Keratinocyte (primary cell): ENCODE results near the gene POLD4.

ENCODE experiments used
- EZH2 ChIP-seq: IDR thresholded peaks from one replicate; pipeline ENCODE4 v1.6.1; 2012; ENCODE audit warnings: inconsistent platforms, mild to moderate bottlenecking, low read length, moderate library complexity
- TF ChIP-seq, protein P1 (sequence below), 3 experiments: IDR thresholded peaks in 1 of 3; conservative IDR thresholded peaks in 1 of 3; optimal IDR thresholded peaks in 1 of 3; 2 replicates in 2 of 3; 3 replicates in 1 of 3; pipeline versions ENCODE3 to v1.5.1; 2011; ENCODE audit warnings: low read length in 3 of 3, mild to moderate bottlenecking in 3 of 3, moderate library complexity in 2 of 3, control low read depth in 1 of 3, inconsistent platforms in 1 of 3; ENCODE audit not compliant: insufficient read depth in 2 of 3; ENCODE audit errors: extremely low read depth in 1 of 3

DNA sequence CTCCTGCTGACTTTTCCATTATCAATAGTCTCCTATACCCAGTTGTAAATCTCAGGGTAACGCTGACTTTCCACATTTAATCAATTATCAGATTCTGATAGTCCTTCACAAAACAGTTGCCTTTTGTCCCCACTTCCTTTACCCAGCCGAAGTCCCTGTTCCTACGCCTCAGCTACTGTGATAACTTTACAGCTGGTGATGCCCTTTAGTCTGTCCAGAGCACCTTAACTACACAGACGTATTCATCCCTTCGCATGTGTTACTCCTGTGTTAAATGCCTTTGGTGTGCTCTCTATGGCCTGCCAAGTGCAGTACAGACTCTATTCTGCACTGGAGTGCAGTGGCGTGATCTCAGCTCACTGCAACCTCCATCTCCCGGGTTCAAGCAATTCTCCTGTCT, 29.8 kb downstream of the POLD4 start:
- TF ChIP-seq, protein P1, sequence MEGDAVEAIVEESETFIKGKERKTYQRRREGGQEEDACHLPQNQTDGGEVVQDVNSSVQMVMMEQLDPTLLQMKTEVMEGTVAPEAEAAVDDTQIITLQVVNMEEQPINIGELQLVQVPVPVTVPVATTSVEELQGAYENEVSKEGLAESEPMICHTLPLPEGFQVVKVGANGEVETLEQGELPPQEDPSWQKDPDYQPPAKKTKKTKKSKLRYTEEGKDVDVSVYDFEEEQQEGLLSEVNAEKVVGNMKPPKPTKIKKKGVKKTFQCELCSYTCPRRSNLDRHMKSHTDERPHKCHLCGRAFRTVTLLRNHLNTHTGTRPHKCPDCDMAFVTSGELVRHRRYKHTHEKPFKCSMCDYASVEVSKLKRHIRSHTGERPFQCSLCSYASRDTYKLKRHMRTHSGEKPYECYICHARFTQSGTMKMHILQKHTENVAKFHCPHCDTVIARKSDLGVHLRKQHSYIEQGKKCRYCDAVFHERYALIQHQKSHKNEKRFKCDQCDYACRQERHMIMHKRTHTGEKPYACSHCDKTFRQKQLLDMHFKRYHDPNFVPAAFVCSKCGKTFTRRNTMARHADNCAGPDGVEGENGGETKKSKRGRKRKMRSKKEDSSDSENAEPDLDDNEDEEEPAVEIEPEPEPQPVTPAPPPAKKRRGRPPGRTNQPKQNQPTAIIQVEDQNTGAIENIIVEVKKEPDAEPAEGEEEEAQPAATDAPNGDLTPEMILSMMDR (optimal IDR thresholded peaks at IDR 0.05 in 1 of 3, IDR thresholded peaks at IDR 0.05 in 1 of 3, conservative IDR thresholded peaks at IDR 0.05 in 1 of 3; ENCODE audit: extremely low read depth in 1 of 3, insufficient read depth in 2 of 3, low read length in 3 of 3), result no peak
- TF ChIP-seq EZH2, result no peak
